Caki2 (cell line): ENCODE measurements around the gene PAXX. TPM values are rescaled to one million over a fixed set of nuclear protein-coding genes. Genes with fewer than 3 reads are reported as not detected.
"Not testable (repeated sequence)": the region's sequence is repeated elsewhere in the genome, so short reads cannot be mapped to it uniquely, and the experiment has no call there.

Source experiments
- DNase-seq: peaks from one replicate; pipeline ENCODE4 v3.0.0-alpha.2; 2015; ENCODE audit warnings: low read depth
- in situ Hi-C: cut with HindIII; loops from 2 replicates; pipeline ENCODE4 v1.10.0; 2016; ENCODE audit warnings: low sequenced_read_pairs, low pct_unique_long_range_greater_than_20kb, mixed read lengths
- total RNA-seq: library from RNA; depleted of rRNA; stranded (reverse); fragments of >200 nt; shearing (Covaris generic); gene quantifications from 2 replicates; pipeline ENCODE4 v1.2.3, GENCODE V29; 2014; ENCODE audit warnings: low replicate concordance

PAXX gene
- total RNA-seq, 1 experiment from 2014 or later, result 137 TPM

GRCh38 chr9:136994180-136994887 is 2.1 kb downstream of the PAXX start:
- in situ Hi-C loops, result no loop called here
- no peak for DNase-seq

GRCh38 chr9:136994888-136995230 is 2.6 kb downstream of the PAXX start:
- in situ Hi-C loops, result no loop called here
- no peak for DNase-seq

GRCh38 chr9:136995362-136995761 is 3.1 kb downstream of the PAXX start:
- DNase-seq, result no peak
- in situ Hi-C loops, result no loop called here

GRCh38 chr9:136995772-136996311 is 3.6 kb downstream of the PAXX start:
- in situ Hi-C loops, result no loop called here
- DNase-seq, result no peak

GRCh38 chr9:136996361-136997292 is 4.4 kb downstream of the PAXX start, which contains the start of gene CLIC3:
Gene CLIC3 (minus strand): TSS chr9:136996568. CDS start chr9:136996543, 25 bp downstream.
- no peak for DNase-seq
- in situ Hi-C loops, result no loop called here

GRCh38 chr9:136997371-136997770 is 5.1 kb downstream of the PAXX start:
- DNase-seq, result no peak
- in situ Hi-C loops, result no loop called here

- in situ Hi-C loops, result no loop called here
- no peak for DNase-seq
These were observed 5.6 kb downstream of the PAXX start for GRCh38 chr9:136997830-136998234.

GRCh38 chr9:137000177-137000930 is 8.1 kb downstream of the PAXX start:
- DNase-seq, result no peak
- in situ Hi-C loops, result no loop called here

- DNase-seq, result no peak
- in situ Hi-C loops, result no loop called here
These were observed 9.8 kb downstream of the PAXX start for GRCh38 chr9:137001857-137002645.

- DNase-seq, result no peak
- in situ Hi-C loops, result no loop called here
These were observed 10.4 kb downstream of the PAXX start for GRCh38 chr9:137002646-137003041.

- in situ Hi-C loops, result not testable (repeated sequence)
These were observed 12.1 kb downstream of the PAXX start for GRCh38 chr9:137004285-137004684.

GRCh38 chr9:137006116-137007003 is 14.1 kb downstream of the PAXX start:
- DNase-seq, result no peak
- in situ Hi-C loops, result no loop called here

More at GRCh38 chr9:137004285-137004684, 12.1 kb downstream of the PAXX start:
- DNase-seq, result not testable (repeated sequence)

- in situ Hi-C loops, result no loop called here
- no peak for DNase-seq
These were observed 15.0 kb downstream of the PAXX start for GRCh38 chr9:137007108-137007815.

- in situ Hi-C loops, result no loop called here
- no peak for DNase-seq
These were observed 15.6 kb downstream of the PAXX start for GRCh38 chr9:137007816-137008270.

- in situ Hi-C loops, result no loop called here
- DNase-seq, result no peak
These were observed 16.1 kb downstream of the PAXX start for GRCh38 chr9:137008312-137008711.

- in situ Hi-C loops, result no loop called here
- DNase-seq, result no peak
These were observed 17.0 kb downstream of the PAXX start for GRCh38 chr9:137009217-137009616.
